Ovary (tissue), 3 donors: ENCODE data around the gene SEMA5A.

Experiments
- POLR2A ChIP-seq: fragments of 450-650 bp; IDR thresholded peaks from one replicate; pipeline ENCODE4 v1.6.1; 2017; ENCODE audit warnings: antibody characterized with exemption, mild to moderate bottlenecking, moderate library complexity
- TF ChIP-seq, protein P1 (sequence below), 3 donors: fragments of 450-650 bp in 2 of 3; fragments of 200-600 bp in 1 of 3; IDR thresholded peaks; one replicate each; pipeline versions ENCODE4 v1.5.1 to v1.8.0; 2016 to 2022; ENCODE audit warnings: antibody characterized with exemption in 3 of 3, mild to moderate bottlenecking in 1 of 3
- donor health status: DM: no; HTN: no; CAD: no.

DNA sequence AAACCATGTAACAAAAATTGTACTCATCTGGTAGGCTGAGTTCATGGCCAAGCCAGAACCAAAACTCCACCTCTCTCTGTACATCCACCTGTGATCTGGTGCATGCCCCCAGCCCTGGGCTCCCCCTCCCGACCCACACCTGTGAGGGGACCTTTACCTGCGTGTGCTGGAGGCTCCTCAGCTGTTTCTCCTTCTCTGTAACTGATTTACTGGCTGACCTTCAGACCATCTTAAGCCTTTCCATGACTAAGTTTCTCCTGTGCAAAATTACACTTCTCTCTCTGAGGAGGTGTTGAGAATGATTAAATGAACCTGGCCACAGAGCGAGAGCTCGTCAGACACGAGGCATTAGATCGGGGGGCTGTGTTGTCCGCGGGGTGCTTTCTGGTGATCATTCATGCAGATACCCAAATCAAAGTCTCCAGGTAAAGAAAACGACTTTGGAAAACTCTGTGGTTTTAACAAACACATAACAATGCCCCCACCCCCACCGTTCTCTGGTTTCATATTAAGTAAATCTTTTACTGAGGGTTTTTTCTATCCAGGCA, 136.4 kb downstream of the SEMA5A start:
- TF ChIP-seq POLR2A, result no peak
- TF ChIP-seq, protein P1, sequence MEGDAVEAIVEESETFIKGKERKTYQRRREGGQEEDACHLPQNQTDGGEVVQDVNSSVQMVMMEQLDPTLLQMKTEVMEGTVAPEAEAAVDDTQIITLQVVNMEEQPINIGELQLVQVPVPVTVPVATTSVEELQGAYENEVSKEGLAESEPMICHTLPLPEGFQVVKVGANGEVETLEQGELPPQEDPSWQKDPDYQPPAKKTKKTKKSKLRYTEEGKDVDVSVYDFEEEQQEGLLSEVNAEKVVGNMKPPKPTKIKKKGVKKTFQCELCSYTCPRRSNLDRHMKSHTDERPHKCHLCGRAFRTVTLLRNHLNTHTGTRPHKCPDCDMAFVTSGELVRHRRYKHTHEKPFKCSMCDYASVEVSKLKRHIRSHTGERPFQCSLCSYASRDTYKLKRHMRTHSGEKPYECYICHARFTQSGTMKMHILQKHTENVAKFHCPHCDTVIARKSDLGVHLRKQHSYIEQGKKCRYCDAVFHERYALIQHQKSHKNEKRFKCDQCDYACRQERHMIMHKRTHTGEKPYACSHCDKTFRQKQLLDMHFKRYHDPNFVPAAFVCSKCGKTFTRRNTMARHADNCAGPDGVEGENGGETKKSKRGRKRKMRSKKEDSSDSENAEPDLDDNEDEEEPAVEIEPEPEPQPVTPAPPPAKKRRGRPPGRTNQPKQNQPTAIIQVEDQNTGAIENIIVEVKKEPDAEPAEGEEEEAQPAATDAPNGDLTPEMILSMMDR (IDR thresholded peaks at IDR 0.05), result no peak
